GM19351 (cell line): ENCODE measurements around the gene CDHR2.
A peak's percentile ranks its signal among the peaks of the same experiment; 100 is the strongest.
"Not testable (repeated sequence)": the region's sequence is repeated elsewhere in the genome, so short reads cannot be mapped to it uniquely, and the experiment has no call there.

ENCODE experiments used
- ATAC-seq: cut with Tn5 transposase; IDR thresholded peaks from one replicate; pipeline ENCODE4 v1.9.1; 2021; ENCODE audit warnings: mild to moderate bottlenecking, moderate library complexity; ENCODE audit not compliant: unreplicated experiment

The CDHR2 gene

DNA sequence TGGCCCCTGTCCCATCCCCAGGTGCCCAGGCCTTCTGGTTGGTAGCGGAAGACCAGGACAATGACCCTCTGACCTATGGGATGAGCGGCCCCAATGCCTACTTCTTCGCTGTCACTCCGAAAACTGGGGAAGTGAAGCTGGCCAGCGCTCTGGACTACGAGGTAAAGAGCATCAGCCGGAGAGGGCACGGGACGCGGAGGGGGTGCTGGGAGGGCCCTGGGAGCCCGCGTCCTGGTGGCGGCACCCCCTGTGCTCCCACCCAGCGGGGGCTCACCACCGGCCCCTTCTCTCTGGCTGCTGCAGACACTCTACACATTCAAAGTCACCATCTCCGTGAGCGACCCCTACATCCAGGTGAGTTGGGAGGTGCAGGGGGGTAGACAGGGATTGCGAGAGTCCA is 19.5 kb downstream of the CDHR2 start:
- ATAC-seq, result no peak

DNA sequence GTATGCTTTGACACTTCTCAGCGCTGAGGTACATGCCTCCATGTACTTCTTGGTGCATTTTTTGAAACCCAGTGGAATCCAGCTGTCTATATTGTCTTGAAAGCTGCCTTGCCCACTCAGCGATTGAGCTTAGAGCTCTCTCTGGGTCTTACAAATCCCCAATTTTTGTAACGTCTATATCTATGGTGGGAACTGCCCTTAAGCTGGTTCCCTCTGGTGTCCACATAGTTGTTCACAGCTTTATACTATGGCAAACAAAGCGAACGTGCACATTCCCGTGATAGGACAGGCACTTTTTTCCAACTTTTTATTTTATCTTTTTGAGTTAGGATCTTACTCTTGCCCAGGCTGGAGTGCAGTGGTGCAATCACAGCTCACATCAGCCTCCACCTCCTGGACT is 20.9 kb downstream of the CDHR2 start:
- no peak for ATAC-seq

DNA sequence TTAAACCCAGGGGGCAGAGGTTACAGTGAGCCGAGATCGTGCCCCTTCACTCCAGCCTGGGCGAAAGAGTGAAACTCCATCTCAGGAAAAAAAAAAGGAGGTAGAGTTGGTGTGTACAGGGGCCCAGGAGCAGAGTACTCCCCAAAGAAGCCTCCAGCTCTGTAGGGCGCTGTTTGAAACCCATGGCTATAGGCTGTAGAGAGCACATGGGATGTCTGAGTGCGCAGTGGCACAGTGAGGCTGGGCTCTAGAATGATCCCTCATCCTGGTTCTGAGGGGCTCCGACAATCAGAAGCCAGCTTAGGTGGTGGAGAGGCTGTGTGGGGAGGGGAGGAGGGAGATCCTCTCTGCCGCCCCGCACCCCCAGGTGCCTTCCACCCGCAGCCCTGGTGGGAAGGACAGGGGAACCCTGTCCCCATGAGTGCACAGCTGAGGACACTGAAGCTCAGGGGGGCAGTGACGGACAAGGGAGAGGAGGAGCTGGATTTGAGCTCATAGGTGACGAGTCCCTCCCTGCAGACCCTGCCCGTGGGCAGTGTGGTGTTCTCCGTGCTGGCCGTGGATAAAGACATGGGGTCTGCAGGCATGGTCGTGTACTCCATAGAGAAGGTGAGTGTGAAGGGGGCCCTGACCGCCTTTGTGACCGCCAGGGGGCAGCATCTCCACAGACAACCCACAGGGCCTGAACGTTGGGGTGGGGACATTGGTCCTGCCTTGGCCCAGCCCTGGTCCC is 24.6 kb downstream of the CDHR2 start:
- ATAC-seq, result peak; percentile 77

DNA sequence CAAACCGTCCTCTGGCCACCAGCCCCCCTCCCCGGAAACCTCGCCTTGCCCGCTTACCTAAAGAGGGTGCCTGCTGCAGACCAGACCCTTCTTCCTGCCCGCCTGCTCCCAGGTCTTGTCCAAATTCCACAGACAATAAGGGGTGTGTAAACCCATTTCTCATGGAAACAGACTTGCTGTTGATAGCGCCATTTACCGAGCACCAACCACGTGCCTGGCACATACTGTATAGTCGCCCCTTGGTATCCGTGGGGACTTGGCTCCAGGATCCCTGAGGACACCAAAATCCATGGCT is 25.1 kb downstream of the CDHR2 start:
- no peak for ATAC-seq

DNA sequence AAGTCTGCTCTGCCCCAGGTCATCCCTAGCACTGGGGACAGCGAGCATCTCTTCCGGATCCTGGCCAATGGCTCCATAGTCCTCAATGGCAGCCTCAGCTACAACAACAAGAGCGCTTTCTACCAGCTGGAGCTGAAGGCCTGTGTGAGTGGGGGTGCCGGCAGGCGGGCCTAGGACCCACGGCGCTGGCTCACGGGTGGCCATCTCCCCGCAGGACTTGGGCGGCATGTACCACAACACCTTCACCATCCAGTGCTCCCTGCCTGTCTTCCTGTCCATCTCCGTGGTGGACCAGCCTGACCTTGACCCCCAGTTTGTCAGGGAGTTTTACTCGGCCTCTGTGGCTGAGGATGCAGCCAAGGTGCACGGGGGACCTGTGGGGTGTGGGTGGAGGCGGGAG is 25.9 kb downstream of the CDHR2 start:
- no peak for ATAC-seq

DNA sequence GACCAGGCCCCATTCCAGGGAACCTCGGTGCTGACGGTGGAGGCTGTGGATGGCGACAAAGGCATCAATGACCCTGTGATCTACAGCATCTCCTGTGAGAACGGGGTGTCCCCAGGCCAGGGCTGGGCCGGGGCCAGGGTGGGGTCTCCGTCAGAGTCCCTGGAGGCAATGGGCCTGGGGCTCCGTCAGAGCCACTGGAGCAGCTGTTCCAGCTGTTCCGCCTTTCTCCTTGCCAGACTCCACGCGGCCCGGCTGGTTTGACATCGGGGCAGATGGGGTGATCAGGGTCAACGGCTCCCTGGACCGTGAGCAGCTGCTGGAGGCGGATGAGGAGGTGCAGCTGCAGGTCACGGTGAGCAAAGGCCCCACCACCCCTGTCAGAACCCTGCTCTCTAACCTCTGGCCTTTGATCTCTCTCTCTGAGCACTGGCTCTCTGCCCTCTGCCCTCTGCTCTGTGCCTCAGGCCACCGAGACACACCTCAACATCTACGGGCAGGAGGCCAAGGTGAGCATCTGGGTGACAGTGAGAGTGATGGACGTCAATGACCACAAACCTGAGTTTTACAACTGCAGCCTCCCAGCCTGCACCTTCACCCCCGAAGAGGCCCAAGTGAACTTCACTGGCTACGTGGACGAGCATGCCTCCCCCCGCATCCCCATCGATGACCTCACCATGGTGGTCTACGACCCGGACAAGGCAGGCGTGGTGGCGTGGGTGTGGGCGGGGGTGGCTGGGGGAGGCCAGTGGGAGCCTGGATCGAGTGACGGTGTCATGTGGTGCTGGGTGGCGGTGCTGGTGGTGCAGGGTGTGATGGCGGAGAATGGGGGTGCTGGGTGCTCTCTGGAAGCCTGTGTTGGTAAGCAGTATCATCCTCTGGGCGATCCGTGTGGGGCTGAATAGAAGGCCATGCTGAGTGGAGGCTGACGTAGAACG is 26.6 kb downstream of the CDHR2 start:
- ATAC-seq, result no peak

DNA sequence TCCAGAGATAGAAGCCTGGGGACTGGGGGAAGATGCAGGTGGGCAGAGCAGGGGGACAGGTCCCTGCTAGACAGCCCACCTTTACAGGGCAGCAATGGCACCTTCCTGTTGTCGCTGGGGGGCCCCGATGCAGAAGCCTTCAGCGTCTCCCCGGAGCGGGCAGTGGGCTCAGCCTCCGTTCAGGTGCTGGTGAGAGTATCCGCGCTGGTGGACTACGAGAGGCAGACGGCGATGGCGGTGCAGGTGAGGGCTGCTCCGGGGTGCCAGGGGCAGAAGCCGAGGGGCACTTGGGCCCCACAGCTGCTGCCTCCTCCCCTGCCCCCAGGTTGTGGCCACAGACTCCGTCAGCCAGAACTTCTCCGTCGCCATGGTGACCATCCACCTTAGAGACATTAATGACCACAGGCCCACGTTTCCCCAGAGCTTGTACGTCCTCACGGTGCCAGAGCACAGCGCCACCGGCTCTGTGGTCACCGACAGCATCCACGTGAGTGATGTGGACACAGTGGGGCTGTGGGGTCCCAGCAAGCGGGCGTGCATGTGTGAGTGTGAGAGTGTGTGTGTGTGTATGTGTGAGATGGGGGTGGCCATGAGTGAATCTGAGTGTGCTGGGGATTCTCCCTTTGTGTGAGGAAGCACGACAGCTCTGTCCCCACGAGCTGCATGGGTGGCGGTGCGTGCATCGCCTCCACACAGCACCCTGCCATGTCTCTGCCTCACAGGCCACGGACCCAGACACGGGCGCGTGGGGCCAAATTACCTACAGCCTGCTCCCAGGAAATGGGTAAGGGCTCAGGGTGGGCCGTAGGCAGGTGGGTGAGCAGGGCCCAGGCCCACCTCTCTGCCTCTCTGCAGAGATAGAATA is 28.4 kb downstream of the CDHR2 start:
- no peak for ATAC-seq

DNA sequence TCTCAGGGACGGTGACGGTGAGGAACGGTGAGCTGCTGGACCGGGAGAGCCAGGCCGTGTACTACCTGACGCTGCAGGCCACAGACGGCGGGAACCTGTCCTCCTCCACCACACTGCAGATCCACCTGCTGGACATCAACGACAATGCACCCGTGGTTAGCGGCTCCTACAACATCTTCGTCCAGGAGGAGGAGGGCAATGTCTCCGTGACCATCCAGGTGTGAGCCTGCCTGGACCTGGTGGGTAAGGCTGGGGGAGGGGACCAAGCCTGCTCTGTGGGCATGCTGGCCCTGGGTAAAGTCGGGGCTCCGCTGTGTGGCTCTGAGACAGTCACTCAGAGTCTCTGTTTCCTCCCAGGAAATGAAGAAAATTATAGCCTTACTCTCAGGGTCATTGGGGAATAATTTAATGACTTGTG is 29.3 kb downstream of the CDHR2 start:
- peak; percentile 81 for ATAC-seq

DNA sequence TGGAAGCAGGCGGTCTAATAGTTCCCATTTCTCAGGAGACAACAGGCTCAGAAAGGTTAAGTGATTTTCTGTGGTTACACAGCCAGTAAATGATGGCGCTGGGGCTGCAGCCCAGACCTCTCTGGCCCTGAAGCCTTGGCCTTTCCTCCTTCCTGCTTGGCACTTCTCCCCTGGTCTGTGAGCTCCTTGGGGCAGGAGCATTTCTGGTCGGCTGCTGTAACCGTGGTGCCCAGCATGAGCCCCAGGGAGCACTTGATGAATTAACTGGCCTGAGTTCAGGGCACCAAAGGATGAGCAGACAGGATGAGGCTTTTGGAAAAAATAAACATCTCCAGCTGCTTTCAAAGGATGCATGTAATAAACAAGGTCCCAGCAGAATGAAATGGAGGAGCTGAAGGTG is 30.2 kb downstream of the CDHR2 start:
- ATAC-seq, result no peak

DNA sequence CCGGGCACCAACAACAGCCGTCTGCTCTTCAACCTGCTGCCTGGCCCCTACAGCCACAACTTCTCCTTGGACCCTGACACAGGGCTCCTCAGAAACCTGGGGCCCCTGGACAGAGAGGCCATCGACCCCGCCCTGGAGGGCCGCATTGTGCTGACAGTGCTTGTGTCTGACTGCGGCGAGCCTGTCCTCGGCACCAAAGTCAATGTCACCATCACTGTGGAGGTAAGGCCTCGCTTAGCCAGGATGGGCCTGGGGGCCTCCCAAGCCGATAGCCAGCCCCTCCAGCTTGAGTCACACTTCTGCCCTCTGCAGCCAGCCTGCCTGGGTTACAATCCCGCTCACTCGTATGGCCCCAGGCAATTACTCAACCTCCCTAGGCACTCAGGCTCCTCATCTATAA is 32.2 kb downstream of the CDHR2 start:
- ATAC-seq, result no peak

DNA sequence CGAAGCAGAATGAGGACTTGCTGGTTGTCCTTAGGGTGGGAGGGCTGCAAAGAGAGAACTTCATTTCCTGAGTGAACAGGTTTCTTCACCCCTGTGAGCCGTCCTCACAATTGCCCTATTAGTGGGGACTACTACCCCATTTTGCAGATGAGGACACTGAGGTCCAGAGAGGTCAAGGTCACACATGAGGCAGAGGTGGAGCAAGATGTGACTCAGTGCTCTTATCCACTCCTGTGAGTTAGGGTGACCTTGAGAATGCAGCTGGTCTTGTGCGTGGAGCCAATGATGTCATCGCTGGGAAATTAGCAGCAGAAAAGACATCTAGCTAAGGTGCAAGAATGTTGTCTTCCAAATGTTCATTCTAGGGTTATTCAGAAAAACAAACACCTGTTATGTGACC is 33.9 kb downstream of the CDHR2 start:
- no peak for ATAC-seq

DNA sequence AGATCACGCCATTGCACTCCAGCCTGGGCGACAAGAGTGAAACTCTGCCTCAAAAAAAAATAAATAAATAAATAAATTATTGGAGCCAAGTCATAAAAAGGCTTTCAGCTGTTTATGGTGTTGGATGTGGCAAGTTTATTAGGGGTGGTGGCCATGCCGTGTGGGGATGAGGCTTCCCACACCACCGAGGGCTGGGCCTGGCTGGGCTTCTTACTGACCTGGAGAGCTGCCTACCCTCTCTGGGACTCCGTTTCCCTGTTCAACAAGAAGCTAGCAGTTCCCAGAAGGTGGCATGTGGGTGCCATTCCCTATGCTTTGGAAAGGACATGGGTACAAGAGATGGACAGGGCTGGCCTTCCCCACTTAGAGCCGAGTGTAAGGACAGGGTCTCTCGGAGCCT is 38.3 kb downstream of the CDHR2 start:
- no peak for ATAC-seq

DNA sequence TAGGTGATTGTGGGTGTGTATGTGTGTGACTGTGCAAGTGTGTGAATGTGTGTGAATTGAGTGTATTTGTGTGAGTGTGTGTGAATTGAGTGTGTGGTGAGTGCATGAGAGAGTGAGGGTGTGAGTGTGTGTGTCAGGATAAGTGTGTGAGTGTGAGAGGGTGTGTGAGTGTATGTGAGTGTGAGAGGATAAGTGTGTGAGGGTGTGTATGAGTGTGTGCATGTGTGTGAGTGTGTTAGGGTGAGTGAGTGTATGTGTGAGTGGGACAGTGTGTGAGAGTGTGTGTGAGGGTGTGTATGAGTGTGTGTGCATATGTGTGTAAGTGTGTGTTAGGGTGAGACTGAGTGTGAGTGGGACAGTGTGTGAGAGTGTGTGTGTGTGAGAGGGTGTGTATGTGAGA is 39.2 kb downstream of the CDHR2 start:
- ATAC-seq, result no peak

DNA sequence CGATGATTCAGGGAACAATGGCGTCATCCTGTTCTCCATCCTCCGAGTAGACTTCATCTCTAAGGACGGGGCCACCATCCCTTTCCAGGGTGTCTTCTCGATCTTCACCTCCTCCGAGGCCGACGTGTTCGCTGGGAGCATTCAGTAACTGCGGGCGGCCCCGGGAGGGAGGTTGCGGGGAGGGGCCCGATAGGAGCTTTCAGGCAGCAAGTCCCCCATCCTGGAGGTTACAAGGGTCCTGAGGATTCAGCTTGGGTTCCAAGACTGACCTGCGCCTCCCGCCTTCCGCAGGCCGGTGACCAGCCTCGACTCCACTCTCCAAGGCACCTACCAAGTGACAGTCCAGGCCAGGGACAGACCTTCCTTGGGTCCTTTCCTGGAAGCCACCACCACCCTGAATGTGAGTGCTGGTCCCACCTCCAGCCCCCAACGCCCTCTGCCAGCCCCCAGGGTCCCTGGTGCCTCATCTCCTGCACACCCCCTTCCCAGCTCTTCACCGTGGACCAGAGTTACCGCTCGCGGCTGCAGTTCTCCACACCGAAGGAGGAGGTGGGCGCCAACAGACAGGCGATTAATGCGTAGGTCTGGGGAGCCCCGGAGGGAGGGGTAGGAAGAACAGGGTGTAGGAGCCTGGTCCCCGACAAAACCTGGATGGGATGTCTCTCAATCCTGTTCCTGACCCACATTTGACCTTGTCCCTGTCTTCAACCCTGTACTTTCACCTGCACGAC is 40.1 kb downstream of the CDHR2 start:
- no peak for ATAC-seq

DNA sequence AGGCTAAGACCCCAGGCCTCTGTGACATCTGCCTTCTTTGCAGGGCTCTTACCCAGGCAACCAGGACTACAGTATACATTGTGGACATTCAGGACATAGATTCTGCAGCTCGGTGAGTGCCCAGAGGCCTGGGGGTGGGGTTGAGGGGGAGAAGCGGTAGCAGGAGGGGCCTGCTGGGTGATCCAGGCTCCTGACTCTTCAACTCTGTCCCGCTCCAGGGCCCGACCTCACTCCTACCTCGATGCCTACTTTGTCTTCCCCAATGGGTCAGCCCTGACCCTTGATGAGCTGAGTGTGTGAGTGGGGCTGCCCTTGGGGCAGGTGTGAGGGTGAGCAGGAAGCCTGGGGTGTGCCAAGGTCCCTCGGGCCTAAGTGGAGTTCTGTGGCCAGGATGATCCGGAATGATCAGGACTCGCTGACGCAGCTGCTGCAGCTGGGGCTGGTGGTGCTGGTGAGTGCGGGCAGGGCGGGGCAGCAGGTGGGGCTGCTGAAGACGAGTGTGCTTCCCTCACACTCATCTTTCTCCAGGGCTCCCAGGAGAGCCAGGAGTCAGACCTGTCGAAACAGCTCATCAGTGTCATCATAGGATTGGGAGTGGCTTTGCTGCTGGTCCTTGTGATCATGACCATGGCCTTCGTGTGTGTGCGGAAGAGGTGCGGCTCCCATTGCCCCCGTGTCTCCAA is 41.0 kb downstream of the CDHR2 start:
- no peak for ATAC-seq

DNA sequence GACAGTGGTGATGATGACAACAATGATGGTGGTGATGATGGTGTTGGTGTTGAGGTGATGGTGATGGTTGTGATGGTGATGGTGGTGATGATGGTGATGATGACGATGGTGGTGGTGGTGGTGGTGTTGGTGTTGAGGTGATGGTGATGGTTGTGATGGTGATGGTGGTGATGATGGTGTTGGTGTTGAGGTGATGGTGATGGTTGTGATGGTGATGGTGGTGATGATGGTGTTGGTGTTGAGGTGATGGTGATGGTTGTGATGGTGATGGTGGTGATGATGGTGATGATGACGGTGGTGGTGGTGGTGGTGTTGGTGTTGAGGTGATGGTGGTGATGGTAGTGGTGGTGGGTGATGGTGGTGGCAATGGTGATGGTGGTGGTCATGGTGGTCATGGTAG is 42.5 kb downstream of the CDHR2 start:
- ATAC-seq, result not testable (repeated sequence)

DNA sequence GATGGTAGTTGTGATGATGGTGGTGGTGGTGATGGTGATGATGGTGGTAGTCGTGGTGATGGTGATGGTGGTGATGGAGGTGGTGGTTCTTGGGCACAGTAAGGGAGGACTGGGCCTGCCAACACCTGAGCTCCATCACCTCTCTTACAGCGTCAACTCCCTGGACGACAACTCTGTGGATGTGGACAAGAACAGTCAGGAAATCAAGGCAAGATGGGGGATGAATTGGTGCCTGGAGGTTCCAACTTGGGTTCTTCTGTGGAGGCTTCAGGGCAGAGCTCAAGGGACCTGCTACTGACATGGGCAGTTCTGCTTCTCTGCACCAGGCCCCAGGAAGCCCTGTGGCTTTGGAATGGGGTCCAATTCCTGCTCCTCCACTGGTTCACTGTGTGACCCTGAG is 43.4 kb downstream of the CDHR2 start:
- no peak for ATAC-seq

DNA sequence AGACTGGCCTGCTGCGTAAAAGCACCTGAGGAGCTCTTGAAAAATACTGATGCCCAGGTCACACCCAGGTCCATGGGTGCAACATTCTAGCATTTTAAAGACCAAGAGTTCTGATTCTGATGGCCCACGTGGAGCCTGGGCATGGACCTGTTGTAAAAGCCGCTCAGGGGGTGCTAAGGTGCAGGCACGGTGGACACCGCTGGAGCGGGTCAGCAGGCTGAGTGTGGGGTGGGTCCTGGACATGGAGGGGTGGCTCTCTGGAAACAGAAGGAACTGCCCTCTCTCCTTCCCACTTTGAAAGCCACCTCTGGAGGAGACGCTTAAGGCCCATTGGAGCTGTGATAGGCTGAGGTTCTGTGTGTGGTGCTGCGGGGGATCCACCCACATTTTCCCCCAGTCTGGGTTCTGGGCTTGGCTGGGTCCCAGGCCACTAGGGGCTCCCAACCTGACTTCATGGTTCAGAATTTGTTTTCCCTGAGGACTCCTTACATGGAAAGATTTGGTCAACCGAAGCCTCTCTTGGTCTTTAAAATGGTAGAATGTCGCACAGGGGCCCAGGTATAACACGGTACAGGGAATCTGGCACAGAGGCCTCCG is 44.2 kb downstream of the CDHR2 start:
- ATAC-seq, result no peak

DNA sequence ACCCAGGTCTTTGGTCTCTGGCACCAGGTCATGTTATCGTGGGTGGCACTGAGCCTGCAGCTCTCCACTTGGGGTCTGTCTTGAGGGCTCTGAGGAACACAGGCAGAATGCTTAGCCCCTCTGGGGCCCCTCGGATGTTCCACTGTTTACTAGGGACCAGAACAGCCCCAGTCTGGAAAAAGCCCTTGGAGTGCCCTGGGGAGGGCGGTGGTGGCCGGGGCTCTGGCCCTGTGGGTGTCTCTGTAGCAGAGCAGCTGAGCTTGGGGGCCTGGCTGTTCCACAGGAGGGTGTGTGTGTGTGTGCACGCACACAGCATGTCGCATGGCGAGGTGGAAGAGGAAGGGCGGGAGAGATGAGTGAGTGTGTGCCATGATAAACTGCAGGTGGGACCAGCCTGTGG is 45.4 kb downstream of the CDHR2 start:
- ATAC-seq, result no peak

DNA sequence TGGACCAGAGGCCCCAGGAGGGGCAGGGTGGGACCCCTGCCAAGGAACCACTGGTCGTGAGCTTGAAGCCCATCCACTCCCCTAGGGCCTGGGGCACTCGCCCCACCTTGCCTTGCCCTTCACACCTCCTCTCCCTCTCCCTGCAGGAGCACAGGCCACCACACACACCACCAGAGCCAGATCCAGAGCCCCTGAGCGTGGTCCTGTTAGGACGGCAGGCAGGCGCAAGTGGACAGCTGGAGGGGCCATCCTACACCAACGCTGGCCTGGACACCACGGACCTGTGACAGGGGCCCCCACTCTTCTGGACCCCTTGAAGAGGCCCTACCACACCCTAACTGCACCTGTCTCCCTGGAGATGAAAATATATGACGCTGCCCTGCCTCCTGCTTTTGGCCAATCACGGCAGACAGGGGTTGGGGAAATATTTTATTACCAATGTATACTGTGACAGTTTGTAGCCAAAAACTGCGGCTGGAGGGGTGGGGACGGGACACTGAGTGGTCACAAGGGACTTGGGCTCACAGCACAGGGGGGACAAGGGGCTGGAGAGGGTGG is 46.3 kb downstream of the CDHR2 start:
- no peak for ATAC-seq
